ENCODE data around the gene RPA1.

DNA sequence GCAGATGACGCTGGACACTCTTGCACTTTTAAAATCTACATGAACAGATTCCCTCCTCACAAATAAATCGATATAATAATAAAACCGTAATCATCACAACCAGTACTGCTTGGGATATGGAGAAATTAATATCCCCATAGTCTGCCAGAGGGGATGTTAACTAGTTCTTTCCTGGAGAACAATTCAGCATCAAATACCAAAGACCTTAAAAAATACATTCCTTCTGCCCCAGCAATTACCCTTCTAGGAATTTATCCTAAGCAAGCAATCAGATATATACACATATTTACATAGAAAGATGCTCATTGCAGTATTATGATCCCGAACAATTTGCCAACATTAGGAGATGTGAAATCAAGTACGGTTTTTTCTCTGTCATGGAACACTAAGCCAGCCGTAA lies 21.9 kb upstream of the RPA1 start:
- TF ChIP-seq, protein P1, sequence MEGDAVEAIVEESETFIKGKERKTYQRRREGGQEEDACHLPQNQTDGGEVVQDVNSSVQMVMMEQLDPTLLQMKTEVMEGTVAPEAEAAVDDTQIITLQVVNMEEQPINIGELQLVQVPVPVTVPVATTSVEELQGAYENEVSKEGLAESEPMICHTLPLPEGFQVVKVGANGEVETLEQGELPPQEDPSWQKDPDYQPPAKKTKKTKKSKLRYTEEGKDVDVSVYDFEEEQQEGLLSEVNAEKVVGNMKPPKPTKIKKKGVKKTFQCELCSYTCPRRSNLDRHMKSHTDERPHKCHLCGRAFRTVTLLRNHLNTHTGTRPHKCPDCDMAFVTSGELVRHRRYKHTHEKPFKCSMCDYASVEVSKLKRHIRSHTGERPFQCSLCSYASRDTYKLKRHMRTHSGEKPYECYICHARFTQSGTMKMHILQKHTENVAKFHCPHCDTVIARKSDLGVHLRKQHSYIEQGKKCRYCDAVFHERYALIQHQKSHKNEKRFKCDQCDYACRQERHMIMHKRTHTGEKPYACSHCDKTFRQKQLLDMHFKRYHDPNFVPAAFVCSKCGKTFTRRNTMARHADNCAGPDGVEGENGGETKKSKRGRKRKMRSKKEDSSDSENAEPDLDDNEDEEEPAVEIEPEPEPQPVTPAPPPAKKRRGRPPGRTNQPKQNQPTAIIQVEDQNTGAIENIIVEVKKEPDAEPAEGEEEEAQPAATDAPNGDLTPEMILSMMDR (conservative IDR thresholded peaks at IDR 0.05; ENCODE audit: low read depth, low read length): no peak
- no peak for TF ChIP-seq EZH2phosphoT487 (IDR thresholded peaks at IDR 0.05; ENCODE audit: borderline replicate concordance, low read length)

Measured in PC-3 (cell line).